HG02852 (cell line): ENCODE measurements around the gene XYLT1.
"Not testable (repeated sequence)": the region's sequence is repeated elsewhere in the genome, so short reads cannot be mapped to it uniquely, and the experiment has no call there.

Experiments
- ATAC-seq: cut with Tn5 transposase; IDR thresholded peaks from one replicate; pipeline ENCODE4 v1.9.1; 2021; ENCODE audit warnings: mild to moderate bottlenecking, moderate library complexity; ENCODE audit not compliant: unreplicated experiment

XYLT1 gene

GRCh38 chr16:17488506-17488905 lies 17.7 kb upstream of the XYLT1 start:
- ATAC-seq: no peak

- no peak for ATAC-seq
Observed at GRCh38 chr16:17483351-17483750, 12.6 kb upstream of the XYLT1 start.

DNA sequence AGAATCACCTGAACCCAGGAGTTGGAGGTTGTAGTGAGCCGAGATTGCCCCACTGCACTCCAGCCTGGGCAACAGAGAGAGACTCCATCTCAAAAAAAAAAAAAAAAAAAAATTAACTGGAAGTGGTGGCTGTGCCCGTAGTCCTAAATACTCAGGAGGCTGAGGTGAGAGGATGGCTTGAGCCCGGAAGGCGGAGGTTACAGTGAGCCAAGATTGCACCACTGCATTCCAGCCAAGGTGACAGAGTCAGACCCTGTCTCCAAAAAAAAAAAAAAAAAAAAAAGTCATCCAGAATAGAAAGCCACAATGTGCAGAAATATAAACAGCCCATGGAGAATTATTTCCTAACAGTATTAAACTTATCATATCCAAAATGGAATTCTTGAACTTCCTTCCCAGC lies 11.6 kb upstream of the XYLT1 start:
- ATAC-seq: not testable (repeated sequence)

- ATAC-seq: no peak
Observed at GRCh38 chr16:17481736-17482135, 11.0 kb upstream of the XYLT1 start.

DNA sequence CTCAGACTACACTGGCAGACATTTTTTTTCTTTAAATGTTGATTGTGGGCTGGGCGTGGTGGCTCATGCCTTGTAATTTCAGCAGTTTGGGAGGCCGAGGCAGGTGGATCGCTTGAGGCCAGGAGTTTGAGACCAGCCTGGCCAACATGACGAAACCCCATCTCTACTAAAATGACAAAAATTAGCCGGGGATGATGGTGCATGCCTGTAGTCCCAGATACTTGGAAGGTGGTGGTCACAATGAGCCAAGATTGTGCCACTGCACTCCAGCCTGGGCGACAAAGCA lies 6.4 kb upstream of the XYLT1 start:
- ATAC-seq: not testable (repeated sequence)

DNA sequence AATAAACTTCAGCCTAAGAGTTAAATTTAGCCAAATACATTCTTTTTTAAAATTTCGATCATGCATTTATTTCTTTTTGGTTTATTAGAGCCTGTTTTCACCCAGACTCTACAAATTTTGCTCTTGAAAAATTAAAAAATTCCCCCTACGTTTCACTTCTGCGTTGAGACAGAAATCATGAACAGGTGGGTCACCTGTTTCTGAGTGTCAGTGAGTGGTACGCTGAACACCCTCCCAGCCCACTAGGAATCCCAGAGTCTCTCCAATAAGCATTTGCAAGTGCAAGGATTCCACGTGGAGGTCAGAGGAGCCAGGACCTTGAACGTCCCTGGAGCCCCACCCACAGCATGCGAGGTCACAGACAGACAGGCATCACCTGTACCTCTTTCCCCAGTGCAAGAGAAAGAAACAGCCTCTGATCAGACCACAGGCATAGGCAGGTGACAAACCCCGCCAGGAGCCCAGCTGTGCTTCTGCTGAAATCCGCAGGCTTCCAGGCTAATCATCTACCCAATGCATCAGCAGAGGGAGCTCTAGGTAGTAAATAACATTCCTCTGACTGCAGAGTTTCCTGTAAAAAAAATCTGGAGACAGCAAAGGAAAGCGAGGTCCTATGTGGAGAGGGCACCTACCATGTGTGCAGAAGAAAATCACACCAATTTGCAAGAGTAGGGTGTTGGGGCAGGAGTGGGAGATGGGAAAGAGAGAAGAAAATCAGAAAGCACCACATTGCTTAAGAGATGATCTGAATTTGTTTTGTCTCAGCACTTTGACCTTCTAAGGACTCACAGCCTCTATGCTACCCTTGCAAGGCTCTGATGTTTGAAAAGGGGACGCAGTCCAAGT lies 5.9 kb upstream of the XYLT1 start:
- ATAC-seq: peak; percentile 56

GRCh38 chr16:17475104-17475503 lies 4.3 kb upstream of the XYLT1 start:
- ATAC-seq: no peak

GRCh38 chr16:17474572-17474971 lies 3.8 kb upstream of the XYLT1 start:
- ATAC-seq: no peak

- no peak for ATAC-seq
Observed at GRCh38 chr16:17474037-17474436, 3.3 kb upstream of the XYLT1 start.

DNA sequence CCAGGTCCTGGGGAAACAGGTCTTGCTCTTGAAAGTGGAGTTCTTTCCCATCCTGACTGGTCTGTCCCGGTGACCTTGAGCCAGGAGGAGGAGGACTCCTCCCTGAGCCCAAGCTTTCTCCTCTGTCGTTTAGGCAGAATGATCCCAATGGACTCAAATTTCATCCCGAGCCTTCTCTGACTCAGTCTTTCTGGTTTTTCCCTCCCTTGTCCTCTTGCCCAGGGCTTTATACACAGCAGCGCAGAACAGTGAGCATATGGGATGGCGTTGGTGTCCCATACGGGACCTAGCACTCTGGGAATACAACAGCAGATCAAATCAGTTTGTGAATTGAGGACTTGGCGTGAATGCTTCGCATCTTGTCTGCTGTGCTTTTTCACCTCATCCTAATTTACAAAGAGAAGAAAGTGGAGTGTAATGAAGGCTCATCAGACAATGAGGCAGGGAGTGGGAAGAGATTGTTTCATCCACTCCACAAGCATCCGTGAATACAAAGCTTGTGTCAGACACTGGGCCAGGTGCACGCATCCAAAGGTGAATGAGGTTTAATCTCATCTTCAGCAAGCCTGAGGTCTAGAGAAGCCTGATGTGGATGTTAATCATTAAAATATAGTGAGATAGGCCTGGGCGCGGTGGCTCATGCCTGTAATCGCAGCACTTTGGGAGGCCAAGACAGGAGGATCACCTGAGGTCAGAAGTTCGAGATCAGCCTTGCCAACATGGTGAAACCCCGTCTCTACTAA lies 1.1 kb upstream of the XYLT1 start:
- no peak for ATAC-seq

DNA sequence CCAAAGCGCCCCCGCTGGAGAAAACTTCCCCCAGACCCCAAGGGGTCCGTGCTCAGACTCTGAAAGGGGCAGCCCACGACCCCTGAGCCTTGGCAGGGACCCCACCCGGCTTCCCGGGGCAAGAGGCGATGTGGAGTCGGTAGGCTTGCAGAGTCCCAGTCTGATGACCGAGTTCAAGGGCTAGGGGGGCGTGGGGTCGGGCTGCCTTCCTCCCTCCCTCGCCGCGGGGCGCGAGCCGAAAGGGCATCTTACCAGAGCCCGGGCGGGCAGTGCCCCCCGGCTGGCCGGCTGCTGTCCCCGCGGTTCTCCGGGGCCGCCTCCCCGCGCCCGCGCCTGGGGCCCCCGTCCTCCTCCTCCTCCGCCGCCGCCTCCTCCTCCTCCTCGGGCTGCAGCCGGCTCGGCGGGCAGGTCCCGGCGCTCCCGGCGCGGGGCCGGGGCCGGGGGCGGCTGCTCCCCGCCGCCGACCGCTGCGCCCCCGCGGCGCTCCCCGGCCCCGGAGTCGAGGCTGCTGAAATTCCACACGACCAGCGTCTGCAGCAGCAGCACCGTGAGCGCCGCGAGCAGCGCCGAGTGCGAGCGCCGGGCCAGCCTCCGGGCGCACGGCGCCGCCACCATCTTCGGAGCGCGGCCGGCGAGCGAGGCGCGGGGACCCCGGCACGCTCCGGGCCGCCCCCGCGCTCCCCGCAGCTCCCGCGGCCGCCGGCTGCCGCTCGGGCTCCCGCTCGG lies 415 bp downstream of the XYLT1 start:
- no peak for ATAC-seq

DNA sequence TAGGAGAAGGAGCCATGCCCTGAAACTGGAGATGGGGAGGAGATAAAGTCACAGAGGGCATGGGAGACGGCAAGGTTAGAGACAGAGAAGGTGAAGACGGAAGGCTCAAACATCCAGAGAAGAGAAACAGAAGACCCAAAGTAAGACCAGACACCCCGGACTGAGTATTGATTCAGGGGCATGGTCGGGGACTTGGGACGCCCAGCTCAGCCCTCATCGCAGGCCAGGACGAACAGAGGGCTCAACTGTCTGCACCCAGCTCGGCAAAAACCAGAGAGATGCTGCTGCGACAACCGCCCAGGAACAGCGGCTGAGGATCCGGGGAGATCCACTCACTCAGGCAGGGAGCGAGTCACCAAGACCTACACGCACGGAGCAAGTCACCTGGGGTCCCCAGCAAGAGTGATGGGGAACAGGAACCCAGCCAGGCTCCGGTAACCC lies 999 bp downstream of the XYLT1 start:
- no peak for ATAC-seq

- ATAC-seq: no peak
Observed at GRCh38 chr16:17469011-17469740, 1.6 kb downstream of the XYLT1 start.

DNA sequence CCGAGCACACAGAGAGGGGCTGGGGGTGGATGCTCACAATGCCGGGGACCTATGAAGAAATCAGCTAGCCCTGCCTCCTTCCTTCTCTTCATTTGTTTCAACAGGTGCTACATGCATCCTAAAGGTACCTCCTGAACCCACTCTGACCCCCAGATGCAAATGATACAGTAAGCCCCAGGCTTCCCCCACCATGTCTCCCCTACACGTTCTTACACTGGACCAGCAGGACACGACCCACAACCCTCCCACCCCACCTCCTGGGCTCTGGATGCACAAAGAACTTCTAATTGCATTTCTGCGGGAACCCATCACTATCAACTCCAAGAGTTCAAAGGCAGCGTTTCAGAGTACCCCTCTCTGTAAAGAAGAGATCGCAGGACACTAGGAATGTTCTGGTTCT lies 2.1 kb downstream of the XYLT1 start:
- no peak for ATAC-seq

DNA sequence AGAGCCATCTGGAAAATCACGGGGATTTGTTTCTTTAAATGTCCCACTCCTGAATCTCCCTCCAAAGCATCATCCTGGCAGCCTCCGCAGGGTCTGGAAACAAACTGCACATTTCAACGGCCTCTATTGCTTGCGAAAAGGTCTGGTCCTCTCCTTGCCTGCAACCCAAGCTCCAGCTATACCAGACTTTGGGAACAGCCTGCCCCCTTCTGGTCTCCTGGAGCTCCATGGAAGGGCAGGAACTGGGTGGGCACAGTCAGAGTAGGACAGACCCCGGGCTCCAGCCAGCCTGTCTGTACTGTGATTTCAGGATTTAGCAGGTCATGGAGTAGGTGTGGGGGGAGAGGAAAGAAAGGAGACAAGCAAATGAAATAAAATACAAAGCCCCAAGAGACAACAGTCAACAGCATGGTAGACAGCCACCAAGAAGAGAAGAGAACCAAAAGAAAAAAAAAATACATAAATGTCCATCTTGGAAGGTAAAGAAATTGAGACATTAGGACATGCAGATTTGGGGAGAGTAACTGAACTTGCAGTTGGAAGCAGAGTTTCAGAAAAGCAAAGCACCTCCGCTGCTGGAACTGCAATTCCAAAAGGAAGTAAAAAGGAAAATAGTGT lies 2.7 kb downstream of the XYLT1 start:
- ATAC-seq: no peak

DNA sequence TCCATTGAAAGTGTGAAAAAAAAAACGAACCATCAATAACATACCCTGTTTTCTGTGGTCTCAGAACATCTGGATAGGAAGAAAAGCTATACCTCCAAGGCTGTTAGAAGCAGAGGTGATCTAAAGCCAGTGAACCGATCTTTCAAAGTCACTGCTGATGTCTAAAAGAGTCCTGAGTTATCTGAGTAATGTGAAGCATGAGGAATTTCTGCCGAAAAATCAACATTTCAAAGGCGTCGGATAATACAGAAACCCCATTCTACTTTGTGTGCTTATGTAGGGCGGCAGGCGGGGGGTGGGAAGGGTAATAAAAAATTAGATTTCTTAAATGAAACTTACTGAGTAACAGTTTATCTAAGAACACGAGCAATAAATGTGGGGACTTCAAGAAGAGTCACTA lies 3.9 kb downstream of the XYLT1 start:
- ATAC-seq: no peak

- no peak for ATAC-seq
Observed at GRCh38 chr16:17465460-17465859, 5.3 kb downstream of the XYLT1 start.

GRCh38 chr16:17463335-17463734 lies 7.4 kb downstream of the XYLT1 start:
- ATAC-seq: no peak

- no peak for ATAC-seq
Observed at GRCh38 chr16:17461951-17462729, 8.6 kb downstream of the XYLT1 start.

- no peak for ATAC-seq
Observed at GRCh38 chr16:17460890-17461289, 9.9 kb downstream of the XYLT1 start.
